Measurements from ENCODE around the gene PRRT1.
"Not testable (repeated sequence)": the region's sequence is repeated elsewhere in the genome, so short reads cannot be mapped to it uniquely, and the experiment has no call there.

Gene PRRT1

DNA sequence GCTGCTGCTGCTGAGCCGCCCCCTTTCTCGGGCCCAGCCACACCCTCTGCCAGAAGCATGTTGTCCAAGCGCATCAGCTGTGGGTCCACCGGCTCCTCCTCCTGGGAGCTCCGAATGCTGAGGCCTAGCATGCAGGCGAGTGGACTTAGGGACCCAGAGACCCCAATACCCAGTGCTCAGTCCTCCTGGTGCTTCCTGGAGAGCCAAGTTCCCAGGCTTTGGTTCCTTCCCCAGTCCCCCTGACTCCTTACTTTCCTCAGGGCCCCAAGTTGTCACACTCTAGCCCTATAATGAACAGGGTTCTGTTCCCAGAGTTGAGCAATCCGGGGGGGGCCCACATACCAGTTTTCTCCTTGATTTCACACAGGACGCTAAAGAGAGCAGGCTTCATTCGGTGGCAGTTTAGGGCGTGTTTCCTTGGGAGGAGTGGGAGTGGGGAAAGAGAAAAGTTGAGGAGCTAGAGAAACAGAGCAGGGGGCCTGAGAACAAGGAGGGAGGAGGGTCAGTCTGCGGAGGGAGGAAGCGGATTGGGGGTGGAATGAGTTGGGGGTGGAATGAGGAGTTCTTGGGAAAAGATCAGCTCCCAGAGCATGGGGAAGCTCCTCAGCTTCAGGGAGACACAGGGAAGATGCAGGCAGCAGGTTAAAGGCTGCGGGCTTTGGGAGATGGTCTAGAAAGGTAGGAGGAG lies 36.8 kb upstream of the PRRT1 start:
- in situ Hi-C loops (cut with MboI; ENCODE audit: low sequenced_read_pairs): no loop called here

DNA sequence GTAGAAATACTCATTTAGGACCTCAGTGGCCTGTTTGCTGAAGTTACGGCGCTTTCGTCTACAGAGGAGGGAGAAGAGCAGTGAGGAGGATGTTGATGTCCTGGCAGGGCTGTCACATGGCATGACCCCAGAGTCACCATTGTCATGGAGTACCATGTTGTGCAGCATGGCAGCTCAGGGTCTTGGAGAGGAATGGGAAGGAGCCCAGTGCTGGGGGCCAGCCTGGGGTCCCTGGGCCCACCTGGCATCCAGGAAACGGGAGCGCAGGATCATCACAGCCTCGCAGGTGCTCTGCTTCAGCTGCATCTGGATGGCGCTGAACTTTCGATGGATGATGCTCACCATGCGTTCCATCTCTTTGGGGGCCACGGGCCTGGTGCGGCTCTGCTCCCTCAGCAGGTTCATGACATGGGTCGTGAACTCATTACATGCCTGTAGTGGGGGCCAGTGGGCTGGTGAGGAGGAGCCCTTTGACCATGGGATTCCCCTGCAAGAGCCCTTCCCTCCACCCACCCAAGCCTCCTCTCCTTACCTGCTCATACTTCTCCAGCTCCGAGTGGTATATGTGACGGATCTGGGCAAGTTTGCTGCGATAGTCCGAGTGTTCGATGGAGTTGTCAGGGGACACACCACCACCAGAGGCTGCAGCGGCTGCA lies 36.1 kb upstream of the PRRT1 start:
- in situ Hi-C loops (cut with MboI; ENCODE audit: low sequenced_read_pairs): not testable (repeated sequence)

GRCh38 chr6:32187009-32187709 lies 35.4 kb upstream of the PRRT1 start:
- in situ Hi-C loops (cut with MboI; ENCODE audit: low sequenced_read_pairs): no loop called here

- in situ Hi-C loops (cut with MboI; ENCODE audit: low sequenced_read_pairs): not testable (repeated sequence)
Measured at GRCh38 chr6:32186151-32186840, 34.6 kb upstream of the PRRT1 start.

GRCh38 chr6:32185681-32186131 lies 34.0 kb upstream of the PRRT1 start:
- in situ Hi-C loops (cut with MboI; ENCODE audit: low sequenced_read_pairs): not testable (repeated sequence)

- in situ Hi-C loops (cut with MboI; ENCODE audit: low sequenced_read_pairs): no loop called here
Measured at GRCh38 chr6:32184084-32184640, 32.4 kb upstream of the PRRT1 start, which contains the start of gene AGER. TSS of gene AGER (minus strand) at chr6:32184253. CDS start at chr6:32184222, 31 bp downstream.

GRCh38 chr6:32183483-32184083 lies 31.8 kb upstream of the PRRT1 start:
- in situ Hi-C loops (cut with MboI; ENCODE audit: low sequenced_read_pairs): no loop called here

DNA sequence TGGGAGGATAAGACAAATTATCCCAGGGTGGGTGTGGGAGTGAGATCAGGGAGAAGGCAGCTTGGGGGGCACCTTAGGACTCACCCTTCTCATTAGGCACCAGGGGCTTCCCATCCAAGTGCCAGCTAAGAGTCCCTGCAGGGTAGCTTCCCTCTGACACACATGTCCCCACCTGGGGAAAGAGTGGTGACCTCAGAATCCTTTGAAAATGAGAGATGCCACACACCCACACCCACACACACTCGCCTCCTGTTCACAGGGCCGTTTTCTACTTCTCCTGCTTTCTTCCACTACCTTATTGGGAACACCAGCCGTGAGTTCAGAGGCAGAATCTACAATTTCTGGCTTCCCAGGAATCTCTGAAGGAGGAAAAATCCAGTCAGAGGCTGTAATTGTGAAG lies 31.3 kb upstream of the PRRT1 start:
- in situ Hi-C loops (cut with MboI; ENCODE audit: low sequenced_read_pairs): no loop called here

DNA sequence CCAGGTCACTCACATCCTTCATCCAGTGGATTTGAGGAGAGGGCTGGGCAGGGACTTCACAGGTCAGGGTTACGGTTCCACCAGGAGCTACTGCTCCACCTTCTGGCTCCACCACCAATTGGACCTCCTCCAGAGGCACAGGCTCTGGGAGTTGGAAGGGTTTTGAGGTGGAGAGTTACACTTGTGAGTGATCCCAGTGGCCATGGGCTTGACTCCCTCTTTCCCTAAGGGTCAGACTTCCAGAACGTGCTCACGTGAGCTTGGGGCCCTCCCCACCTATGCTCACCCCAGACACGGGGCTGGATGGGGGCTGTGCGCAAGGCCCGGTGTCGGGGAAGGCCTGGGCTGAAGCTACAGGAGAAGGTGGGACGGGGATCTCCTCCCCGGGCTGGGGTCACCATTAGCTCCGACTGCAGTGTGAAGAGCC lies 30.8 kb upstream of the PRRT1 start:
- in situ Hi-C loops (cut with MboI; ENCODE audit: low sequenced_read_pairs): no loop called here

- in situ Hi-C loops (cut with MboI; ENCODE audit: low sequenced_read_pairs): no loop called here
Measured at GRCh38 chr6:32181915-32182529, 30.3 kb upstream of the PRRT1 start.

GRCh38 chr6:32181148-32181702 lies 29.5 kb upstream of the PRRT1 start:
- in situ Hi-C loops (cut with MboI; ENCODE audit: low sequenced_read_pairs): no loop called here

- in situ Hi-C loops (cut with MboI; ENCODE audit: low sequenced_read_pairs): no loop called here
Measured at GRCh38 chr6:32179766-32180405, 28.1 kb upstream of the PRRT1 start.

DNA sequence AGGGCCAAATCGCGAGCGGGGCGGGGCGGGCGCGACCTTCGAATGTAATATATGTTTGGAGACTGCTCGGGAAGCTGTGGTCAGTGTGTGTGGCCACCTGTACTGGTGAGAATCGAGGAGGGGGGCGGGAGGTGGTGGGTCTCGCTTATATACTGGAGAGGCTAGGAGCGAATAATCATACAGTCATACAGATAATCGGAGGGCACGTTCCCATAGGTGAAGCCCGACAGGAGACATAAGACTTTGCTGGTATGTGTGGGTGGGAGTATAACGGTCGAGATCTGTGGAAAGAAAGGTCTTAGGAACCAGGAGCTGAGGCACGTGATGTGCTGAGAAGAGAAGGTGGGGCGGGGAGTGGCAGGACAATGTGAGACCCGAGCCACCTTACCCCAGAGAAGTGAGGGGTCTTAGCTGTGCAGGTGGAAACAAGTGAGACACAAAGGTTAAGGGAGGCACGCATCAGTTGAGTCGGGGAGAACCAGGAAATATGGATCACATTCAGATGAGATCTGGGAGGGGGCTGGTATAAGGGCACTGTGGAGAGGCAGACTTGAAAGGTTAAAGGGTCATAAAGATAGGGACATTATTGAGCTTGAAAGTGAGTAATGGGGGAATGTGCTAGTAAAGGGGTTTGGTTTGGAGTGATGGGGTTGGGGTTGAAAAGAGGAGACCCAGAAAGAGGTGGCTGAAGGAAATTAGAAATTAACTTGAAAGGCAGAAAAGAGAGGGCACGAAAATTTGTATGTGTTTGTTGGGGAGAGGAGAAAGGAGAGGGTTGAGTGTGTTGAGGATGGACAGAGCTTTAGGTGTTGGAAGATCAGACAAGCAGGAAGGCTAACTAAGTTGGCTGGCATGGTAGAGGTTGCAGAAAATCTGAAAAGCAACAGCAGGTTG lies 27.1 kb upstream of the PRRT1 start:
- in situ Hi-C loops (cut with MboI; ENCODE audit: low sequenced_read_pairs): no loop called here

- in situ Hi-C loops (cut with MboI; ENCODE audit: low sequenced_read_pairs): no loop called here
Measured at GRCh38 chr6:32177788-32178546, 26.2 kb upstream of the PRRT1 start, which contains the start of gene RNF5. TSS of gene RNF5 (plus strand) at chr6:32178405. CDS start at chr6:32178512, 107 bp downstream.

DNA sequence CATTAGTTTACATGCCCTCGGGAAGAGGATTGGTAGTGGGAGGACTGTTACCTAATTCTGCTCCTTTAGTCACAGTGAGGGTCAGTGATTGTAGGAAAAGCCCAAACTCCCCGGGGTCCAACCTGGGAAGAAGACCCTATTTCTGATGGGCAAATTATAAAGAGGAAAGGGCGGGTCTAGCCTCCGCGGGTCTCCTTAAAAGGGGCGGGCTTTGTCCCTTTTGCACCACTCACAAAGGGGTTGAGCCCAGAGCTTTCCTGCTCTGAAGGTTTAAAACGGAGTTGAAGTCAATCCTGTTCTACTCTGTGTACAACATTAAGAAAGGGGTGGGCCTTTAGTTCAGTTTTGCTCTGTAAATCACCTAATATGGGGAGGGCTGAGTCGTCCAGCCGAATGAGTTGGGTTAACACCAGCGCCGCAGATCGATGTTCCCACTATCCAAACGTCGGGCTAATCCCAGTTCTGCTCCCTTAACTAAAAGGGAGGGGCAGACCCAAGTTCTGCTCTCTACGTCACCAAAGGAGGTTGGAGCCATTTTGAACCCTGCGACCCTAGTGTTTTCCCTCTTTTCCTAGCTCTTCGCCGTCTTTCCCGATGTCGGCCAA lies 25.5 kb upstream of the PRRT1 start:
- in situ Hi-C loops (cut with MboI; ENCODE audit: low sequenced_read_pairs): no loop called here

DNA sequence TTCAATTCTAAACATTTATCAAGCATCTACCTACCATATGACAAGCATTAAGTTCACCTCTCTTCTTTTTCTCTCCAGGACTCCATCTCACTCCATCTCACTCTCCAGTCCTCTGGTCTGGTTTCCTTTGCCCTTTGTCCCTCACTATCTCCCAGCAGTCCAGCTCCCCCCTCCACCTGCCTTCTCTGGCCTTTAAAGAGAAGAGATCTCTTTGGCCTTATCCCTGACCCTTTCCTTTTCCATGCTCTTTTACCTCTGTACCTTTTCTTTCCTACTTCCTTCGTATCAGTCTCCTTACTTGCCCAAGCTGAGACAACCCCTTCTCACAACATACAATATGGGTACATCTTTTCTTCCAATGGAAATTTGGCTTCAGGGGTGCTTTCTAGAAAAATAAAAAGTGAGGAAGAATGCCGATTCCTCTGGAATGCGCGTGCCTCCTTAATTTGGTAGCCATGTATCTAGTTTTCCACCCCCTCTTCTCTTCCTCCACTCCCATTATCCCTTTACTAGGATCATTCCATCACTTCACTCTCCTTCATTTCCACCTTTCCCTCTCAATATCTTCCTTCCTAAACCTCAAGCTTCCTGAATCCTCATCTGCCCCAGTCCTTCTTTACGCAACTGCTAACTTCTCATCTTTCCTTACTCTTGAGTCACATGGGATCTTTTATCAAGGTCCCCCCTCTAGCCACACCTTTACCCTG lies 24.9 kb upstream of the PRRT1 start:
- in situ Hi-C loops (cut with MboI; ENCODE audit: low sequenced_read_pairs): no loop called here
